HEK293 (cell line): ENCODE data around the gene SPTBN1.
"Not testable (repeated sequence)": the region's sequence is repeated elsewhere in the genome, so short reads cannot be mapped to it uniquely, and the experiment has no call there.

Experiments
- CTCF ChIA-PET: fragments of 350-600 bp; formaldehyde crosslinking; extraction: SDS; loops from one replicate; lab custom pipeline; 2021; ENCODE audit warnings: antibody characterized with exemption; lab: Yijun Ruan, JAX
- POLR2A ChIA-PET: fragments of 300-600 bp; formaldehyde crosslinking; extraction: SDS; loops from one replicate; lab custom pipeline; 2020; ENCODE audit warnings: antibody characterized with exemption, inconsistent platforms; lab: Yijun Ruan, JAX
- H3K27ac ChIP-seq: fragments of 200-500 bp; sonication (Bioruptor generic); 2 replicates; pipeline ENCODE4 v1.5.1; 2014; ENCODE audit warnings: low read depth, low read length, control low read depth, inconsistent platforms; ENCODE audit errors: extremely low read depth
- H3K36me3 ChIP-seq, 2 experiments: fragments of 200-500 bp in 1 of 2; sonication (Bioruptor generic) in 1 of 2; 1 replicate in 1 of 2; 2 replicates in 1 of 2; pipeline ENCODE4 v1.5.1; 2014 to 2017; ENCODE audit warnings: inconsistent platforms in 2 of 2, low read length in 2 of 2; ENCODE audit not compliant: control insufficient read depth in 2 of 2, insufficient read depth in 1 of 2
- H3K4me1 ChIP-seq: fragments of 200-500 bp; sonication (Bioruptor generic); 2 replicates; pipeline ENCODE4 v1.5.1; 2014; ENCODE audit warnings: mild to moderate bottlenecking, low read length, inconsistent platforms; ENCODE audit not compliant: control insufficient read depth, insufficient read depth
- H3K4me3 ChIP-seq: 2 replicates; pipeline ENCODE4 v1.5.1; 2011; ENCODE audit warnings: low read depth, mild to moderate bottlenecking, control low read depth, low read length, moderate library complexity
- H3K9me3 ChIP-seq: fragments of 200-500 bp; sonication (Bioruptor generic); 2 replicates; pipeline ENCODE4 v1.5.1; 2014; ENCODE audit warnings: low read depth, low read length, inconsistent platforms; ENCODE audit not compliant: control insufficient read depth, insufficient read depth
- BCL11A ChIP-seq: fragments of 450-650 bp; formaldehyde crosslinking; IDR thresholded peaks from 2 replicates; pipeline ENCODE4 v1.5.1; 2016; ENCODE audit warnings: low read depth, missing biosample characterization, missing genetic modification characterization
- HIC1 ChIP-seq: fragments of 450-650 bp; formaldehyde crosslinking; IDR thresholded peaks from 2 replicates; pipeline ENCODE4 v1.5.1; 2016; ENCODE audit warnings: missing biosample characterization, missing genetic modification characterization
- MZF1 ChIP-seq: fragments of 450-650 bp; formaldehyde crosslinking; IDR thresholded peaks from 2 replicates; pipeline ENCODE4 v1.5.1; 2017; ENCODE audit warnings: missing biosample characterization, missing genetic modification characterization, borderline replicate concordance
- TSHZ1 ChIP-seq: fragments of 450-650 bp; formaldehyde crosslinking; IDR thresholded peaks from 2 replicates; pipeline ENCODE4 v1.5.1; 2016; ENCODE audit warnings: missing biosample characterization, missing genetic modification characterization, borderline replicate concordance
- ZNF140 ChIP-seq: fragments of 450-650 bp; formaldehyde crosslinking; IDR thresholded peaks from 2 replicates; pipeline ENCODE4 v1.5.1; 2016; ENCODE audit warnings: missing biosample characterization, missing genetic modification characterization
- ZNF23 ChIP-seq: fragments of 450-650 bp; formaldehyde crosslinking; IDR thresholded peaks from 2 replicates; pipeline ENCODE4 v1.5.1; 2016; ENCODE audit warnings: missing biosample characterization, missing genetic modification characterization, borderline replicate concordance
- ZNF248 ChIP-seq: fragments of 450-650 bp; formaldehyde crosslinking; IDR thresholded peaks from 2 replicates; pipeline ENCODE4 v1.5.1; 2017; ENCODE audit warnings: missing biosample characterization, missing genetic modification characterization
- ZNF513 ChIP-seq: fragments of 450-650 bp; IDR thresholded peaks from 2 replicates; pipeline ENCODE4 v1.5.1; 2018; ENCODE audit warnings: missing biosample characterization, missing genetic modification characterization
- ZNF518A ChIP-seq: fragments of 450-650 bp; formaldehyde crosslinking; conservative IDR thresholded peaks from 2 replicates; pipeline ENCODE4 v1.5.1; 2016; ENCODE audit warnings: low read depth, missing biosample characterization, missing genetic modification characterization
- ZNF560 ChIP-seq: fragments of 450-650 bp; formaldehyde crosslinking; IDR thresholded peaks from 2 replicates; pipeline ENCODE4 v1.5.1; 2017; ENCODE audit warnings: missing biosample characterization, missing genetic modification characterization, borderline replicate concordance
- ZNF777 ChIP-seq: fragments of 450-650 bp; formaldehyde crosslinking; IDR thresholded peaks from 2 replicates; pipeline ENCODE4 v1.5.1; 2017; ENCODE audit warnings: missing biosample characterization, missing genetic modification characterization, borderline replicate concordance

The SPTBN1 gene

GRCh38 chr2:54482715-54483114 is 26.6 kb downstream of the SPTBN1 start (continued):
- TF ChIP-seq ZNF518A (tag by site-specific recombination) (no peak), ZNF248 (tag by site-specific recombination) (no peak), TSHZ1 (tag by site-specific recombination) (no peak), ZNF777 (tag by site-specific recombination) (no peak)

- no peaks in the 10 kb centered on the region for H3K36me3 ChIP-seq
- POLR2A ChIA-PET: no interaction called here
- no peak overlapping the region for H3K27ac ChIP-seq
- H3K4me3 ChIP-seq: no peak overlapping the region
- no peak for TF ChIP-seq ZNF140 (tag by site-specific recombination)
- TF ChIP-seq ZNF560: no peak
- TF ChIP-seq ZNF513: no peak
- TF ChIP-seq BCL11A (tag by site-specific recombination): no peak
- TF ChIP-seq HIC1 (tag by site-specific recombination): no peak
- TF ChIP-seq ZNF23 (tag by site-specific recombination): no peak
- no peak for TF ChIP-seq TSHZ1 (tag by site-specific recombination)
- TF ChIP-seq MZF1 (tag by site-specific recombination): no peak
- CTCF ChIA-PET: no interaction called here
- H3K4me1 ChIP-seq: peaks cover 17% of the 10 kb centered on the region
- no peaks in the 10 kb centered on the region for H3K9me3 ChIP-seq
Measured at GRCh38 chr2:54483426-54483825, 27.3 kb downstream of the SPTBN1 start.

- H3K4me3 ChIP-seq, H3K27ac ChIP-seq, CTCF ChIA-PET, H3K9me3 ChIP-seq, POLR2A ChIA-PET, H3K36me3 ChIP-seq: not testable (repeated sequence)
- peaks cover 15% of the 10 kb centered on the region for H3K4me1 ChIP-seq
Measured at GRCh38 chr2:54485756-54486155, 29.6 kb downstream of the SPTBN1 start.
